ENCODE results near the gene FBXL16. TPM values are rescaled to one million over a fixed set of nuclear protein-coding genes. Genes with fewer than 3 reads are reported as not detected.

Gene FBXL16
- polyA plus RNA-seq, 1 experiment: 0.11 TPM

DNA sequence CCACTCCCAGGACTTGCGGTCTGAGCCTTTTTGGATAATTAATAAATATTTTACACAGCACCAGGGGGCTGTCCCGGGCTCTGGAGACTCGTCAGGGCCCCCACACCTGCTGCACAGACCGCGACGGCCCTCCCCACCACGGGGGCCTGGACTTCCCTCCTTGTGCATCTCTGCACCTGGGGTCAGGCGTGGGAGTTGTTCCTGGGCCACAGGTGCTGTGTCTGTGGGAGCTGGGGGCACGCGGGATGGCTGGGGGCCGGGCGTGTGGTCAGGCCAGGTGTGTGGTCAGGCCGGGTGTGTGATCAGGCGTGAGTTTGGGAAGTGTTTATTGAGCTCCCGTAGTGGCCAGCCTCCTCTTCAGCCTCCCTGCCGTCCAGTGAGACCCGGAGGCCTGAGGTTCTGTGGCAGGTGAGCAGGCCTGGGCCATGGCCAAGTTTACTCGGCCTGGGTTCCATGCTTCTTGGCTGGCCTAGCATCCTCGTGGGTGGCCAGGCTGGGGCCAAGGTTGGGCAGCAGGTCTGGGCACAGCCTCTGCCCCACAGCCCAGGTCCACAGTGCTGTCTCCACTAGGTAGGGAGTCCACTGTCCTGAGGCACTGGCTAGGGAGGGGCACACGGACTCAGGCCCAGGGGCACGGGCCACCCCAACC, 27.3 kb downstream of the FBXL16 start:
- H3K4me3 ChIP-seq (ENCODE audit: low read depth, low read length): no peak overlapping the region

DNA sequence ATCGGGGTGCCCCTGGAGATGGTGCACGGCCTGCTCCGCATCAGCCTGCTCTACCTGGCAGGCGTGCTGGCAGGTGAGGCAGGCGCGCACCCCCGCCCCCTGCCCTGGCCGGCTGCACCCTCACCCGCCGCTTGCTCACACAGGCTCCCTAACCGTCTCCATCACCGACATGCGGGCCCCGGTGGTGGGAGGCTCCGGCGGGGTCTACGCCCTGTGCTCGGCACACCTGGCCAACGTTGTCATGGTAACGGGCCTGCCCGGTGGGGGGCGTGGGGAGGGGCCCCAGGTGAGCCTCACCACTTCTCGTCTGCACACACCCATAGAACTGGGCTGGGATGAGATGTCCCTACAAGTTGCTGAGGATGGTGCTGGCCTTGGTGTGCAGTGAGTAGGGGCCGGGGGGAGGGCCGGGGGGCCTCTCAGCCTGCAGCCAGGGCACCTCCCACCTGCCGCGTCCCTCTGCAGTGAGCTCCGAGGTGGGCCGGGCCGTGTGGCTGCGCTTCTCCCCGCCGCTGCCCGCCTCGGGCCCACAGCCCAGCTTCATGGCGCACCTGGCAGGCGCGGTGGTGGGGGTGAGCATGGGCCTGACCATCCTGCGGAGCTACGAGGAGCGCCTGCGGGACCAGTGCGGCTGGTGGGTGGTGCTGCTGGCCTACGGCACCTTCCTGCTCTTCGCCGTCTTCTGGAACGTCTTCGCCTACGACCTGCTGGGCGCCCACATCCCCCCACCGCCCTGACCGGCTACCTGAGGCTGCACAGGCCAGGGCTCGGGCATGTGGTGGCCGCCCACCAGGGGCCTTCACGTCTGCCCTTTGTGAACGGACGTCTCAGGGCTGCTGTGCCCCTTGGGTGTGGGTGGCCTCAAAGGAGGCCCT, 28.0 kb downstream of the FBXL16 start:
- DNase-seq (ENCODE audit: low read depth, low spot score): no peak
- ChIA-PET POLR2A (no interaction called here), CTCF (no interaction called here)
- Histone ChIP-seq H3K27me3 (ENCODE audit: control insufficient read depth, insufficient read depth, low read length) (no peaks in the 10 kb centered on the region), H3K27ac (ENCODE audit: low read depth, low read length) (no peak overlapping the region), H3K9me3 (ENCODE audit: control insufficient read depth, insufficient read depth, low read length) (peaks cover 7% of the 10 kb centered on the region; the same call in 1 of the 2 replicates), H3K4me3 (ENCODE audit: low read depth, low read length) (no peak overlapping the region)
- TF ChIP-seq, protein P1, sequence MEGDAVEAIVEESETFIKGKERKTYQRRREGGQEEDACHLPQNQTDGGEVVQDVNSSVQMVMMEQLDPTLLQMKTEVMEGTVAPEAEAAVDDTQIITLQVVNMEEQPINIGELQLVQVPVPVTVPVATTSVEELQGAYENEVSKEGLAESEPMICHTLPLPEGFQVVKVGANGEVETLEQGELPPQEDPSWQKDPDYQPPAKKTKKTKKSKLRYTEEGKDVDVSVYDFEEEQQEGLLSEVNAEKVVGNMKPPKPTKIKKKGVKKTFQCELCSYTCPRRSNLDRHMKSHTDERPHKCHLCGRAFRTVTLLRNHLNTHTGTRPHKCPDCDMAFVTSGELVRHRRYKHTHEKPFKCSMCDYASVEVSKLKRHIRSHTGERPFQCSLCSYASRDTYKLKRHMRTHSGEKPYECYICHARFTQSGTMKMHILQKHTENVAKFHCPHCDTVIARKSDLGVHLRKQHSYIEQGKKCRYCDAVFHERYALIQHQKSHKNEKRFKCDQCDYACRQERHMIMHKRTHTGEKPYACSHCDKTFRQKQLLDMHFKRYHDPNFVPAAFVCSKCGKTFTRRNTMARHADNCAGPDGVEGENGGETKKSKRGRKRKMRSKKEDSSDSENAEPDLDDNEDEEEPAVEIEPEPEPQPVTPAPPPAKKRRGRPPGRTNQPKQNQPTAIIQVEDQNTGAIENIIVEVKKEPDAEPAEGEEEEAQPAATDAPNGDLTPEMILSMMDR (IDR thresholded peaks at IDR 0.05; ENCODE audit: low read depth, low read length): no peak

More for the DNA sequence above, 27.3 kb downstream of the FBXL16 start:
- H3K9me3 ChIP-seq (ENCODE audit: control insufficient read depth, insufficient read depth, low read length): peaks cover 7% of the 10 kb centered on the region; the same call in 1 of the 2 replicates
- TF ChIP-seq, protein P1 (IDR thresholded peaks at IDR 0.05; ENCODE audit: low read depth, low read length): no peak
- POLR2A ChIA-PET: interaction anchor here (0.9 kb wide), 1 partner anchor 10 kb away, joined by 4 read pairs; no protein-coding TSS in a partner anchor
- H3K27me3 ChIP-seq (ENCODE audit: control insufficient read depth, insufficient read depth, low read length): no peaks in the 10 kb centered on the region
- no peak for DNase-seq (ENCODE audit: low read depth, low spot score)
- no peak overlapping the region for H3K27ac ChIP-seq (ENCODE audit: low read depth, low read length)
- CTCF ChIA-PET: no interaction called here

- Histone ChIP-seq H3K27ac (ENCODE audit: low read depth, low read length) (no peak overlapping the region), H3K9me3 (ENCODE audit: control insufficient read depth, insufficient read depth, low read length) (peaks cover 7% of the 10 kb centered on the region; the same call in 1 of the 2 replicates), H3K27me3 (ENCODE audit: control insufficient read depth, insufficient read depth, low read length) (no peaks in the 10 kb centered on the region), H3K4me3 (ENCODE audit: low read depth, low read length) (no peak overlapping the region)
- CTCF ChIA-PET: interaction anchor here (1.6 kb wide), 1 partner anchor 9 kb away, joined by 5 read pairs; no protein-coding TSS in a partner anchor
- no peak for DNase-seq (ENCODE audit: low read depth, low spot score)
- POLR2A ChIA-PET: no interaction called here
- TF ChIP-seq, protein P1 (IDR thresholded peaks at IDR 0.05; ENCODE audit: low read depth, low read length): no peak
These were observed 28.7 kb downstream of the FBXL16 start for GRCh38 chr16:676913-677312.

DNA sequence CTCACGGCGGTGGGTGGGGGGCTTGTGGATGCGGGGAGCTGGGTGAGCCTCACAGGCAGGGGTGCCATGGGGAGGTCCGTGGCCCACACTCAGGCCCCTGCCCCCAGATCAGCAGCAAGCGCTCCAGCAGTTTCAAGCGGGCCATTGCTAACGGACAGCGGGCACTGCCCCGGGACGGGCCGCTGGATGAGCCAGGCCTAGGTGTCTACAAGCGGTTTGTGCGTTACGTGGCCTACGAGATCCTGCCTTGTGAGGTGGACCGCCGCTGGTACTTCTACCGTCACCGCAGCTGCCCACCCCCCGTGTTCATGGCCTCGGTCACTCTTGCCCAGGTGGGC, 29.1 kb downstream of the FBXL16 start:
- Histone ChIP-seq H3K9me3 (ENCODE audit: control insufficient read depth, insufficient read depth, low read length) (peaks cover 7% of the 10 kb centered on the region; the same call in 1 of the 2 replicates), H3K27me3 (ENCODE audit: control insufficient read depth, insufficient read depth, low read length) (no peaks in the 10 kb centered on the region), H3K4me3 (ENCODE audit: low read depth, low read length) (no peak overlapping the region), H3K27ac (ENCODE audit: low read depth, low read length) (no peak overlapping the region)
- ChIA-PET POLR2A (interaction anchor here (0.6 kb wide), 1 partner anchor 9 kb away, joined by 3 read pairs; no protein-coding TSS in a partner anchor), CTCF (interaction anchor here (1.0 to 1.6 kb wide), 2 partner anchors 9 to 16 kb away, joined by 3 to 5 read pairs; no protein-coding TSS in a partner anchor)
- TF ChIP-seq, protein P1 (IDR thresholded peaks at IDR 0.05; ENCODE audit: low read depth, low read length): no peak
- no peak for DNase-seq (ENCODE audit: low read depth, low spot score)
